ENCODE measurements around the gene HUNK.

The HUNK gene

GRCh38 chr21:31879241-31879650, 6.4 kb downstream of the HUNK start:
- Mint-ChIP-seq H3K4me3 (no peak overlapping the region), H3K36me3 (no peaks in the 10 kb centered on the region), H3K27me3 (peaks cover 7% of the 10 kb centered on the region), H3K4me1 (ENCODE audit: low read depth) (peaks cover 3% of the 10 kb centered on the region), H3K27ac (no peak overlapping the region), H3K9me3 (ENCODE audit: low read depth) (no peaks in the 10 kb centered on the region)

GRCh38 chr21:31879911-31880310, 7.1 kb downstream of the HUNK start:
- Mint-ChIP-seq H3K27me3 (peaks cover 7% of the 10 kb centered on the region), H3K36me3 (no peaks in the 10 kb centered on the region), H3K9me3 (ENCODE audit: low read depth) (no peaks in the 10 kb centered on the region), H3K4me1 (ENCODE audit: low read depth) (no peaks in the 10 kb centered on the region), H3K4me3 (no peak overlapping the region), H3K27ac (no peak overlapping the region)

GRCh38 chr21:31880816-31881215, 8.0 kb downstream of the HUNK start:
- no peaks in the 10 kb centered on the region for H3K4me1 Mint-ChIP-seq (ENCODE audit: low read depth)
- H3K4me3 Mint-ChIP-seq: no peak overlapping the region
- no peak overlapping the region for H3K27ac Mint-ChIP-seq
- no peaks in the 10 kb centered on the region for H3K9me3 Mint-ChIP-seq (ENCODE audit: low read depth)
- H3K36me3 Mint-ChIP-seq: no peaks in the 10 kb centered on the region
- no peaks in the 10 kb centered on the region for H3K27me3 Mint-ChIP-seq

- H3K27ac Mint-ChIP-seq: no peak overlapping the region
- no peaks in the 10 kb centered on the region for H3K27me3 Mint-ChIP-seq
- H3K36me3 Mint-ChIP-seq: no peaks in the 10 kb centered on the region
- H3K4me3 Mint-ChIP-seq: no peak overlapping the region
- no peaks in the 10 kb centered on the region for H3K9me3 Mint-ChIP-seq (ENCODE audit: low read depth)
- no peaks in the 10 kb centered on the region for H3K4me1 Mint-ChIP-seq (ENCODE audit: low read depth)
These were observed 9.9 kb downstream of the HUNK start for GRCh38 chr21:31882711-31883110.

GRCh38 chr21:31885146-31885545, 12.3 kb downstream of the HUNK start:
- Mint-ChIP-seq H3K4me1 (ENCODE audit: low read depth) (no peaks in the 10 kb centered on the region), H3K36me3 (no peaks in the 10 kb centered on the region), H3K27me3 (no peaks in the 10 kb centered on the region), H3K9me3 (ENCODE audit: low read depth) (no peaks in the 10 kb centered on the region), H3K27ac (no peak overlapping the region), H3K4me3 (no peak overlapping the region)

GRCh38 chr21:31886915-31887314, 14.1 kb downstream of the HUNK start:
- Mint-ChIP-seq H3K27me3 (no peaks in the 10 kb centered on the region), H3K4me1 (ENCODE audit: low read depth) (no peaks in the 10 kb centered on the region), H3K36me3 (no peaks in the 10 kb centered on the region), H3K4me3 (no peak overlapping the region), H3K9me3 (ENCODE audit: low read depth) (no peaks in the 10 kb centered on the region), H3K27ac (no peak overlapping the region)

- no peaks in the 10 kb centered on the region for H3K27me3 Mint-ChIP-seq
- no peaks in the 10 kb centered on the region for H3K9me3 Mint-ChIP-seq (ENCODE audit: low read depth)
- H3K36me3 Mint-ChIP-seq: no peaks in the 10 kb centered on the region
These were observed 14.6 kb downstream of the HUNK start for GRCh38 chr21:31887391-31887841.

GRCh38 chr21:31888936-31889371, 16.1 kb downstream of the HUNK start:
- Mint-ChIP-seq H3K27me3 (peaks cover 2% of the 10 kb centered on the region), H3K27ac (no peak overlapping the region), H3K36me3 (no peaks in the 10 kb centered on the region), H3K9me3 (ENCODE audit: low read depth) (no peaks in the 10 kb centered on the region), H3K4me3 (no peak overlapping the region), H3K4me1 (ENCODE audit: low read depth) (no peaks in the 10 kb centered on the region)

More at GRCh38 chr21:31887391-31887841, 14.6 kb downstream of the HUNK start:
- no peak overlapping the region for H3K4me3 Mint-ChIP-seq
- no peaks in the 10 kb centered on the region for H3K4me1 Mint-ChIP-seq (ENCODE audit: low read depth)
- no peak overlapping the region for H3K27ac Mint-ChIP-seq

- Mint-ChIP-seq H3K4me3 (no peak overlapping the region), H3K9me3 (ENCODE audit: low read depth) (no peaks in the 10 kb centered on the region), H3K4me1 (ENCODE audit: low read depth) (no peaks in the 10 kb centered on the region), H3K27ac (no peak overlapping the region), H3K27me3 (peaks cover 2% of the 10 kb centered on the region), H3K36me3 (no peaks in the 10 kb centered on the region)
These were observed 16.6 kb downstream of the HUNK start for GRCh38 chr21:31889460-31889859.

GRCh38 chr21:31892686-31893085, 19.9 kb downstream of the HUNK start:
- Mint-ChIP-seq H3K4me1 (ENCODE audit: low read depth) (peaks cover 10% of the 10 kb centered on the region), H3K9me3 (ENCODE audit: low read depth) (no peaks in the 10 kb centered on the region), H3K4me3 (no peak overlapping the region), H3K36me3 (no peaks in the 10 kb centered on the region), H3K27ac (no peak overlapping the region), H3K27me3 (peaks cover 2% of the 10 kb centered on the region)

- no peaks in the 10 kb centered on the region for H3K9me3 Mint-ChIP-seq (ENCODE audit: low read depth)
- no peak overlapping the region for H3K4me3 Mint-ChIP-seq
- no peak overlapping the region for H3K27ac Mint-ChIP-seq
- H3K4me1 Mint-ChIP-seq (ENCODE audit: low read depth): peaks cover 17% of the 10 kb centered on the region
- H3K27me3 Mint-ChIP-seq: peaks cover 2% of the 10 kb centered on the region
- no peaks in the 10 kb centered on the region for H3K36me3 Mint-ChIP-seq
These were observed 21.1 kb downstream of the HUNK start for GRCh38 chr21:31893851-31894415.

- Mint-ChIP-seq H3K9me3 (ENCODE audit: low read depth) (no peaks in the 10 kb centered on the region), H3K27ac (no peak overlapping the region), H3K36me3 (no peaks in the 10 kb centered on the region), H3K4me1 (ENCODE audit: low read depth) (peaks cover 22% of the 10 kb centered on the region), H3K4me3 (no peak overlapping the region), H3K27me3 (peaks cover 2% of the 10 kb centered on the region)
These were observed 21.6 kb downstream of the HUNK start for GRCh38 chr21:31894457-31894856.

GRCh38 chr21:31895077-31895835, 22.4 kb downstream of the HUNK start:
- Mint-ChIP-seq H3K27ac (no peak overlapping the region), H3K9me3 (ENCODE audit: low read depth) (no peaks in the 10 kb centered on the region)

GRCh38 chr21:31896019-31896418, 23.2 kb downstream of the HUNK start:
- H3K4me1 Mint-ChIP-seq (ENCODE audit: low read depth): peaks cover 27% of the 10 kb centered on the region
- peaks cover 2% of the 10 kb centered on the region for H3K27me3 Mint-ChIP-seq
- H3K27ac Mint-ChIP-seq: no peak overlapping the region
- no peak overlapping the region for H3K4me3 Mint-ChIP-seq
- H3K9me3 Mint-ChIP-seq (ENCODE audit: low read depth): no peaks in the 10 kb centered on the region
- no peaks in the 10 kb centered on the region for H3K36me3 Mint-ChIP-seq

More at GRCh38 chr21:31895077-31895835, 22.4 kb downstream of the HUNK start:
- no peaks in the 10 kb centered on the region for H3K36me3 Mint-ChIP-seq
- H3K4me3 Mint-ChIP-seq: no peak overlapping the region
- H3K27me3 Mint-ChIP-seq: peaks cover 2% of the 10 kb centered on the region
- peaks cover 27% of the 10 kb centered on the region for H3K4me1 Mint-ChIP-seq (ENCODE audit: low read depth)

GRCh38 chr21:31897311-31897710, 24.5 kb downstream of the HUNK start:
- Mint-ChIP-seq H3K27me3 (peaks cover 2% of the 10 kb centered on the region), H3K27ac (no peak overlapping the region), H3K36me3 (no peaks in the 10 kb centered on the region), H3K9me3 (ENCODE audit: low read depth) (no peaks in the 10 kb centered on the region), H3K4me1 (ENCODE audit: low read depth) (peaks cover 27% of the 10 kb centered on the region), H3K4me3 (no peak overlapping the region)

Measured in activated naive CD8-positive, alpha-beta T cell (primary cell).